Measurements from ENCODE around the gene KLHL13. TPM values are rescaled to one million over a fixed set of nuclear protein-coding genes. Genes with fewer than 3 reads are reported as not detected.

KLHL13 gene
- total and polyA plus RNA-seq, 8 donors, result 1.8 to 45.0 (median 4.3) TPM

DNA sequence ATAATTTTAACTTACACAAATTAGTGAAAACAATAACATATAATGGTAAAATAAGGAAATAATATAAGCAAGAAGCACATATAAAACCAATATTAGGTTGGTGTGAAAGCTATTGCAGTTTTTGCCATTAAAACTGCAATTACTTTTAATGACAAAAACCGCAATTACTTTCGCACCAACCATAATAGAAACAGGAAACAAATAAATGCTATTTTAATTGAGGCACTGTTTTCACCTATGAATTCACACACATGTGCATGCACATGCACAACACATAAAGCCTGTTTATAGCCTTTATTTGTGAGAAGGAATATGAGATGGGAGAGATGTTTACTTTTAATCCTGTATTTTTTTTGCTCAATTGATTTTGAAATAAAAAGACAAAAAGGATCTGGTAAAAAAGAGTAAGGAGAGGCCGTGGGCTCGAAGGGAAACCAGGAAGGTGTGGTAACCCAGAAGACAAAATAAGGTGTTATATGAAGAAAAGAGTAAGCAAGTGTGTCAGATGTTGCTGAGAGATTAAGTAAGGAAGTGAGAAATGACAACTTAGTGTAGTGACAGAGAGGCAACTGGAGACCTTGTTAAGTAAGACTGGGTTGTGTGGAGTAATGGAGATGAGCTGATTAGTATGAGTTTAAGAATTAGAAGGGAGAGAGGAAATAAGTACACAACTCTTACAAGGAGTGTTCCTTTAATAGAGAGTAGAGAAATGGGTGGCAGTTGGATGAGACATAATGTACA, 69.0 kb downstream of the KLHL13 start:
- H3K4me3 ChIP-seq, result no peak overlapping the region
- intact Hi-C loops (cut with DNase I; ENCODE audit: low total_unique reads), result no loop called here
- TF ChIP-seq POLR2AphosphoS5 (IDR thresholded peaks at IDR 0.05) (no peak), EP300 (IDR thresholded peaks at IDR 0.05) (no peak), POLR2A (IDR thresholded peaks at IDR 0.05) (no peak)
- TF ChIP-seq, protein P1, sequence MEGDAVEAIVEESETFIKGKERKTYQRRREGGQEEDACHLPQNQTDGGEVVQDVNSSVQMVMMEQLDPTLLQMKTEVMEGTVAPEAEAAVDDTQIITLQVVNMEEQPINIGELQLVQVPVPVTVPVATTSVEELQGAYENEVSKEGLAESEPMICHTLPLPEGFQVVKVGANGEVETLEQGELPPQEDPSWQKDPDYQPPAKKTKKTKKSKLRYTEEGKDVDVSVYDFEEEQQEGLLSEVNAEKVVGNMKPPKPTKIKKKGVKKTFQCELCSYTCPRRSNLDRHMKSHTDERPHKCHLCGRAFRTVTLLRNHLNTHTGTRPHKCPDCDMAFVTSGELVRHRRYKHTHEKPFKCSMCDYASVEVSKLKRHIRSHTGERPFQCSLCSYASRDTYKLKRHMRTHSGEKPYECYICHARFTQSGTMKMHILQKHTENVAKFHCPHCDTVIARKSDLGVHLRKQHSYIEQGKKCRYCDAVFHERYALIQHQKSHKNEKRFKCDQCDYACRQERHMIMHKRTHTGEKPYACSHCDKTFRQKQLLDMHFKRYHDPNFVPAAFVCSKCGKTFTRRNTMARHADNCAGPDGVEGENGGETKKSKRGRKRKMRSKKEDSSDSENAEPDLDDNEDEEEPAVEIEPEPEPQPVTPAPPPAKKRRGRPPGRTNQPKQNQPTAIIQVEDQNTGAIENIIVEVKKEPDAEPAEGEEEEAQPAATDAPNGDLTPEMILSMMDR (IDR thresholded peaks at IDR 0.05), result no peak
- no peaks in the 10 kb centered on the region for H3K4me1 ChIP-seq
- DNase-seq, result no peak
- no peaks in the 10 kb centered on the region for H3K27me3 ChIP-seq
- WGBS, 5 donors, result 48 to 85% (median 66%) methylated on average over 4 of the region's 4 CpGs
- H3K36me3 ChIP-seq, result no peaks in the 10 kb centered on the region
- H3K9me3 ChIP-seq, result peaks cover 0 to 20% (median 6%) of the 10 kb centered on the region in 4 donors
- no peak overlapping the region for H3K27ac ChIP-seq

DNA sequence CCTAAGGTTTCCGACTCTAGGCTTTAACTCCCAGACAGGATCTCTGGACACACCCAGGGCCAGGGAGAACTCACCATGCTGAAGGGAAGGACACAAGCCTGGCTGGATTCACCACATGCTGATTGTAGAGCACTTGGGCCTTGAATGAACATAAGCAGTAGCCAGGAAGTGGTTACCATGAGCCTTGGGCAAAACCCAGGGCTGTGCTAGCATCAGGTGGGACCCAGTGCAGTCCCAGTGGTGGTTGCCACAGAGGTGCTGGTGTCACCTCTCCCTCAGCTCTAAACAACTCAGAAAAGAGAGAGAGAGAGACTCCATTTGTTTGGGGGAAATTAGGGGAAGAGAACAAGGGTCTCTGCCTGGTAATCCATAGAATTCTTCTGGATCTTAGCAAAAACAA, 77.0 kb downstream of the KLHL13 start:
- TF ChIP-seq EP300 (IDR thresholded peaks at IDR 0.05), result no peak
- no peak for TF ChIP-seq POLR2A (IDR thresholded peaks at IDR 0.05)
- TF ChIP-seq POLR2AphosphoS5 (IDR thresholded peaks at IDR 0.05), result no peak
- TF ChIP-seq, protein P1 (IDR thresholded peaks at IDR 0.05), result no peak
- H3K4me1 ChIP-seq, result no peaks in the 10 kb centered on the region
- H3K27ac ChIP-seq, result no peak overlapping the region
- DNase-seq, result no peak
- no peaks in the 10 kb centered on the region for H3K36me3 ChIP-seq
- no peak overlapping the region for H3K4me3 ChIP-seq
- WGBS, 5 donors, result 90 to 100% (median 95%) methylated on average over 1 of the region's 1 CpG
- peaks cover 0 to 13% (median 5%) of the 10 kb centered on the region in 4 donors for H3K9me3 ChIP-seq
- H3K27me3 ChIP-seq, result no peaks in the 10 kb centered on the region
- intact Hi-C loops (cut with DNase I; ENCODE audit: low total_unique reads), result no loop called here

DNA sequence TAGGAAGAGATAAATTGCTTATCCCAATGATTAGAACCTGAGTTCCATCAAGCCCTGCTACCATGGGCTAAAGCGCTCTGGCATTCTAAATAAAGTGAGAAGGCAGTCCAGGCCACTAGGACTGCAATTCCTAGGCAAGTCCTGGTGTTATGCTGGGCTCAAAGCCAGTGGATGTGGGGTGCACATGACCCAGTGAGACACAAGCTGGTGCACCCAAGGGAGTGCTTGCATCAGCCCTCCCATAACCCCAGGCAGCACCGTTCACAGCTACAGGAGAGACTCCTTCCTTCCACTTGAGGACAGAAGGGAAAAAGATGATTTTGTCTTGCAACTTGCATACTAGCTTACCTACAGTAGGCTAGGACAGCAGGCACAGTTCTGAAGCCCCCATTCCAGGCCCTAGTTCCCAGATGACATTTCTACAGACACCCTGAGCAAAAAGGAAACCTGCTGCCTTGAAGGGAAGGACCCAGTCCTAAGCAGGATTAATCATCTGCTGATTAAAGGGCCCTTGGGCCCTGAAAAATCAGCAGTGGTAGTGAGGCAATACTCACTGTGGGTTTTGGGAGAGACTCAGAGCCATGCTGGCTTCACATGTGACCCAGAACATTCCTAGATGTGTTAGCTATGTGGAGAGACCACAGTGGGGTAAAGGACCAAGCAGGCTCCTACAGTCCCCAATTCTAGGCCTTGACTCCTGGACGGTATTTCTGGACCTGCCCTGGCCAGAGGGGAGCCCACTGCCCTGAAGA, 77.8 kb downstream of the KLHL13 start:
- 50 to 94% (median 87%) methylated on average over 2 to 3 of the region's 3 CpGs for WGBS, 5 donors
- intact Hi-C loops (cut with DNase I; ENCODE audit: low total_unique reads), result no loop called here

DNA sequence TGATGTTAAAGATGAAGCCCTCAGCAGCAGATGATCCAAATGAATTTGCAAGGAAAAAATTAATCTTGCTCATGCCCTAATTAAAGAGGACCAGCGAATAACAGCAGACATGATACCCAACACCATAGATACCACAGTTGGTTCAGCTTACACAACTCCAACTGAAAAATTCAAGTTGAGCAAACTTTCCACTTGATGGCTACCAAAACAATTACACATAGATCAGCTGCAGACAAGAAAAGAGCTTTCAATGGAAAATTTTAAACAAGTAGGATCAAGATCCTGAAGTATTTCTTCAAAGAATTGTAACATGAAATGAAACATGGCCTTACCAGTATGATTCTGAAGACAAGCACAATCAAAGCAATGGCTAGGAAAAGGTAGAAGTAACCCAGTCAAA, 90.0 kb downstream of the KLHL13 start:
- Histone ChIP-seq H3K36me3 (no peaks in the 10 kb centered on the region), H3K4me3 (no peak overlapping the region), H3K9me3 (peaks cover 0 to under 1% (median 0%) of the 10 kb centered on the region in 4 donors), H3K4me1 (no peaks in the 10 kb centered on the region), H3K27me3 (no peaks in the 10 kb centered on the region), H3K27ac (no peak overlapping the region)
- intact Hi-C loops (cut with DNase I; ENCODE audit: low total_unique reads), result no loop called here
- 44 to 93% (median 82%) methylated on average over 1 of the region's 1 CpG for WGBS, 5 donors
- DNase-seq, result no peak
- no peak for TF ChIP-seq POLR2AphosphoS5 (IDR thresholded peaks at IDR 0.05)
- no peak for TF ChIP-seq EP300 (IDR thresholded peaks at IDR 0.05)
- no peak for TF ChIP-seq POLR2A (IDR thresholded peaks at IDR 0.05)
- TF ChIP-seq, protein P1 (IDR thresholded peaks at IDR 0.05), result no peak

More for the DNA sequence above, 77.8 kb downstream of the KLHL13 start:
- Histone ChIP-seq H3K4me3 (no peak overlapping the region), H3K4me1 (no peaks in the 10 kb centered on the region), H3K27me3 (no peaks in the 10 kb centered on the region), H3K27ac (no peak overlapping the region), H3K36me3 (no peaks in the 10 kb centered on the region), H3K9me3 (peaks cover 0 to 5% (median 2%) of the 10 kb centered on the region in 4 donors)
- TF ChIP-seq EP300 (IDR thresholded peaks at IDR 0.05) (no peak), POLR2A (IDR thresholded peaks at IDR 0.05) (no peak), POLR2AphosphoS5 (IDR thresholded peaks at IDR 0.05) (no peak)
- TF ChIP-seq, protein P1 (IDR thresholded peaks at IDR 0.05), result no peak
- no peak for DNase-seq
